Esophagus muscularis mucosa (tissue), 4 donors: ENCODE results near the gene GNS. TPM values are rescaled to one million over a fixed set of nuclear protein-coding genes. Genes with fewer than 3 reads are reported as not detected.

Experiments used
- DNase-seq: peaks from one replicate; pipeline ENCODE4 v3.0.0-alpha.2; 2017; ENCODE audit errors: extremely low spot score
- H3K27ac ChIP-seq, 4 donors: fragments of 200-600 bp; sonication (generic); replicated peaks in 1 of 4; 1 replicate in 3 of 4; 2 replicates in 1 of 4; pipeline ENCODE4 v1.5.1; 2016 to 2019; ENCODE audit warnings: mild to moderate bottlenecking in 1 of 4
- H3K27me3 ChIP-seq, 4 donors: fragments of 200-600 bp; sonication (generic); one replicate each; pipeline versions ENCODE4 v1.5.1 to v1.6.0; 2016 to 2019
- H3K36me3 ChIP-seq, 4 donors: fragments of 200-600 bp; sonication (generic); one replicate each; pipeline ENCODE4 v1.5.1; 2016 to 2019
- H3K4me1 ChIP-seq, 4 donors: fragments of 200-600 bp; sonication (generic); one replicate each; pipeline ENCODE4 v1.5.1; 2016 to 2019
- H3K4me3 ChIP-seq, 4 donors: fragments of 200-600 bp; sonication (generic); 1 replicate in 2 of 4; 2 replicates in 2 of 4; pipeline ENCODE4 v1.5.1; 2016 to 2019; ENCODE audit warnings: mild to moderate bottlenecking in 4 of 4, moderate library complexity in 1 of 4
- H3K9me3 ChIP-seq, 4 donors: fragments of 200-600 bp; sonication (generic); 1 replicate in 3 of 4; 2 replicates in 1 of 4; pipeline ENCODE4 v1.5.1; 2016 to 2019
- EP300 ChIP-seq: sonication (generic); formaldehyde crosslinking; IDR thresholded peaks from one replicate; pipeline ENCODE4 v1.6.1; 2017; ENCODE audit warnings: antibody characterized with exemption
- POLR2A ChIP-seq: fragments of 450-650 bp; IDR thresholded peaks from one replicate; pipeline ENCODE4 v1.6.1; 2017; ENCODE audit warnings: antibody characterized with exemption, moderate library complexity, mild to moderate bottlenecking, low read depth
- POLR2AphosphoS5 ChIP-seq, 2 donors: sonication (generic); formaldehyde crosslinking; IDR thresholded peaks; one replicate each; pipeline ENCODE4 v1.6.1; 2017; ENCODE audit warnings: antibody characterized with exemption in 2 of 2
- WGBS: methylation state at CpG from one replicate; pipeline ENCODE4 v1.1.5; 2018; 5-methylcytosine and 5-hydroxymethylcytosine counted together
- intact Hi-C: fragments of 100-400 bp; cut with DNase I; formaldehyde crosslinking; loops from one replicate; pipeline ENCODE4 v1.15.1; 2023
- total RNA-seq, 4 donors: library from RNA; depleted of rRNA; stranded (reverse); fragments of >200 nt; gene quantifications; one replicate each; pipeline versions ENCODE4 v1.1.0 to v1.2.1, GENCODE V29; 2016
- TF ChIP-seq, protein P1 (sequence below), 3 experiments: fragments of 200-600 bp in 2 of 3; fragments of 450-650 bp in 1 of 3; sonication (generic) in 2 of 3; IDR thresholded peaks; one replicate each; pipeline ENCODE4 v1.5.1; 2017 to 2019; ENCODE audit warnings: antibody characterized with exemption in 3 of 3, mild to moderate bottlenecking in 2 of 3, moderate library complexity in 1 of 3

Gene GNS
- total RNA-seq, 4 donors from 2014 or later = 71.0 to 92.9 (median 89.9) TPM

DNA sequence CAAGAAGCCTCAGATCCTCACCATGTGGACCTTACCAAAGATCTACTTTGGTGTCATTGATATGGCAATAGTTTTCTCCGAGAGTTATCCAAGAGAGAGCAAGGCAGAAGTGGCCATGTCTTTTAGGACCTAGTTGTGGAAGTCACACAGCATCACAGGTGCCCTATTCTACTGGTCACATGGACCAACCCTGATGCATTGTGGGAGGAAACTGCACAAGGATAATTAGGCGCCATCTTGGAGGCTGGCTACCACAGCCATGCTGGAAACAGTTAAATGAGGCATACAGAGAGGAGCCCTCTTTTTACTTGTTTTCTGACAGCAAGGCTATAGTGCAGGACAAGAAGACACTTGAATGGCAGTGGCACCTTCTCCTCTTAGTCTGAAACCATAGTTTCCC is 49.8 kb downstream of the GNS start:
- no peak overlapping the region for H3K4me3 ChIP-seq
- peaks cover 6 to 23% (median 9%) of the 10 kb centered on the region in 4 donors for H3K36me3 ChIP-seq
- H3K27ac ChIP-seq = no peak overlapping the region
- no peaks in the 10 kb centered on the region for H3K27me3 ChIP-seq
- intact Hi-C loops = no loop called here
- no peaks in the 10 kb centered on the region for H3K9me3 ChIP-seq
- H3K4me1 ChIP-seq = peaks cover 3 to 12% (median 10%) of the 10 kb centered on the region in 4 donors
- no peak for TF ChIP-seq POLR2AphosphoS5 (IDR thresholded peaks at IDR 0.05)
- no peak for TF ChIP-seq POLR2A
- no peak for TF ChIP-seq EP300
- TF ChIP-seq, protein P1, sequence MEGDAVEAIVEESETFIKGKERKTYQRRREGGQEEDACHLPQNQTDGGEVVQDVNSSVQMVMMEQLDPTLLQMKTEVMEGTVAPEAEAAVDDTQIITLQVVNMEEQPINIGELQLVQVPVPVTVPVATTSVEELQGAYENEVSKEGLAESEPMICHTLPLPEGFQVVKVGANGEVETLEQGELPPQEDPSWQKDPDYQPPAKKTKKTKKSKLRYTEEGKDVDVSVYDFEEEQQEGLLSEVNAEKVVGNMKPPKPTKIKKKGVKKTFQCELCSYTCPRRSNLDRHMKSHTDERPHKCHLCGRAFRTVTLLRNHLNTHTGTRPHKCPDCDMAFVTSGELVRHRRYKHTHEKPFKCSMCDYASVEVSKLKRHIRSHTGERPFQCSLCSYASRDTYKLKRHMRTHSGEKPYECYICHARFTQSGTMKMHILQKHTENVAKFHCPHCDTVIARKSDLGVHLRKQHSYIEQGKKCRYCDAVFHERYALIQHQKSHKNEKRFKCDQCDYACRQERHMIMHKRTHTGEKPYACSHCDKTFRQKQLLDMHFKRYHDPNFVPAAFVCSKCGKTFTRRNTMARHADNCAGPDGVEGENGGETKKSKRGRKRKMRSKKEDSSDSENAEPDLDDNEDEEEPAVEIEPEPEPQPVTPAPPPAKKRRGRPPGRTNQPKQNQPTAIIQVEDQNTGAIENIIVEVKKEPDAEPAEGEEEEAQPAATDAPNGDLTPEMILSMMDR (IDR thresholded peaks at IDR 0.05) = no peak
- 95% methylated on average over 2 of the region's 2 CpGs for WGBS
- no peak for DNase-seq

DNA sequence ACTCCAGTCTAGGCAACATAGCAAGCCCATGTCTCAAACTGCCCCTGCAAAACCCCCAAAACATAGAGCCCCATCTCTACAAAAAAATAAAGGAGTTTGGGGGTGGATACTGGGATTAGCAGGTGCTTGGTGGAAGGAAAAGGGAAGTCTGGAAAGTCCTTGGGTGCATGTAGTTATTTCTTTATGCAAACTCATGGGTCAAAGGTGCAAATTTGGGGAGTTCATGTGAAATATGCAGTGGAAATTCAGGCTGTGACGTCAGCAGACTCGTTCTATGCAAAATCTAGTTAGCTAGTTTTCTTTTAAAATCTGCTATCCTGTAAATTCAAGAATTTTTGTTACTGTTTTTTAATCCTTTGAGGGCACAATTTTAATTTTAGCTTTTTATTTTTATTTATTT is 51.3 kb downstream of the GNS start:
- 89% methylated on average over 2 of the region's 2 CpGs for WGBS
- H3K9me3 ChIP-seq = no peaks in the 10 kb centered on the region
- H3K4me3 ChIP-seq = no peak overlapping the region
- DNase-seq = no peak
- TF ChIP-seq POLR2AphosphoS5 (IDR thresholded peaks at IDR 0.05) = no peak
- no peak overlapping the region for H3K27ac ChIP-seq
- no peaks in the 10 kb centered on the region for H3K27me3 ChIP-seq
- peaks cover 3 to 12% (median 10%) of the 10 kb centered on the region in 4 donors for H3K4me1 ChIP-seq
- intact Hi-C loops = no loop called here
- peaks cover 0 to 11% (median 3%) of the 10 kb centered on the region in 4 donors for H3K36me3 ChIP-seq

DNA sequence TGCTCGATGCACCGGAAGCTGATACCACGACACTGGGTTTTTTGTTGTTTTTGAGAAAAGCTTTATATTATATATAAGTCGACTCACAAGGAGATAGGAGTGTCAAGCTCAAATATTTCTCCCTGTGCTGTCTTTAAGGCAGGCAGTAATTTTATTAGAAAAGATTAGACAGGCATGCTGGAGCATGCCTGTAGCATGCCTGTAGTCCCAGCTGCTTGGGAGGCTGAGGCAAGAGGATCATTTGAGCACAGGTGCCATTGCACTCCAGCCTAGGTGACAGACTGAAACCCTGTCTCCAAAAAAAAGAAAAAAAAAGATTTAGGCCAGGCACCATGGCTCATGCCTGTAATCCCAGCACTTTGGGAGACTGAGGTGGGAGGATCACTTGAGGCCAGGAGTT is 51.8 kb downstream of the GNS start:
- Histone ChIP-seq H3K4me3 (no peak overlapping the region), H3K27me3 (no peaks in the 10 kb centered on the region), H3K27ac (no peak overlapping the region), H3K4me1 (peaks cover 3 to 12% (median 10%) of the 10 kb centered on the region in 4 donors), H3K36me3 (peaks cover 0 to 6% (median under 1%) of the 10 kb centered on the region in 4 donors), H3K9me3 (no peaks in the 10 kb centered on the region)
- WGBS = 77% methylated on average over 4 of the region's 4 CpGs
- no peak for TF ChIP-seq POLR2AphosphoS5 (IDR thresholded peaks at IDR 0.05)
- no peak for DNase-seq
- intact Hi-C loops = no loop called here

DNA sequence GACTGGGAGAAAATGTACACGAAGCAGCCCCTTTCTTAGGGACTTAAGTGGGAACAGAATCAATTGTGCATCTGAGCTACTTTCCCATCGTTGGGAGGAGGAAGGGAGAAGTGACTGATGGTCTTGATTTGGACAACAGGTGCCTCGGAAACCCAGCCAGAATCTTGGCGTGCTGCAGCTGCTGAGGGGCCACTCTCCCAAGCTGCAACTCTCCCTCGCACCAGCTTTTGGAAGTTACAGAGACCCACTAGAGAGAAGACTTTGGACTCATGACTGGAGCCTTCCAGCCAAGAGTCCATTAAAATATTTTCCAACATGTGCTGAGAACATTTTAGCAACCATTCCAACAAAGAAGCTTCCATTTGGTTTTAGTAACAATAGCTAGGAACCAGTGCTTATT is 52.3 kb downstream of the GNS start:
- WGBS = 59% methylated on average over 5 of the region's 5 CpGs
- peaks cover 3 to 12% (median 10%) of the 10 kb centered on the region in 4 donors for H3K4me1 ChIP-seq
- H3K9me3 ChIP-seq = no peaks in the 10 kb centered on the region
- peaks cover 0 to under 1% (median 0%) of the 10 kb centered on the region in 4 donors for H3K36me3 ChIP-seq
- no peak for DNase-seq
- intact Hi-C loops = no loop called here
- H3K27me3 ChIP-seq = no peaks in the 10 kb centered on the region
- no peak overlapping the region for H3K4me3 ChIP-seq
- TF ChIP-seq POLR2A = no peak
- TF ChIP-seq EP300 = no peak
- TF ChIP-seq, protein P1 (IDR thresholded peaks at IDR 0.05) = no peak
- TF ChIP-seq POLR2AphosphoS5 (IDR thresholded peaks at IDR 0.05) = no peak
- H3K27ac ChIP-seq = no peak overlapping the region

DNA sequence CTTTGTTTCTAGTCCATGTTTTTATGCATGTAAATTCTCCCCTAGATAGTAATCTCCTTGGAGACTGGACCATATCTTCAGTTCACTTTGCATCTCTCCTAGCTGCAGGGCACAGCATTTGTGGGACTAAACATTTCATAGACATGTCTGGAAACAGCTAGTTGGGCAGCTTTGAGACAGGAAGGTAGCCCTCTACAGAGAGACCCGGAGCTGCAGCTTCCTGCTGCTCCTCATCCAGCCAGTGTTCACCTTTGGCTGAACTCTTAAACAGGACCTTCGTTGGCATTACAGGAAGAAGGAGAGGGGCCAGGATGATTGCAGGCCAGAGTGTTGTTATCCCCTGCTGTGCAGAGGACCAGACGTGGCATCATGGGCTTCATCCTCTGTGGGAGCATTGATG is 52.9 kb downstream of the GNS start:
- no peak for DNase-seq
- TF ChIP-seq EP300 (no peak), POLR2A (no peak), POLR2AphosphoS5 (IDR thresholded peaks at IDR 0.05) (no peak)
- TF ChIP-seq, protein P1 (IDR thresholded peaks at IDR 0.05) = no peak
- WGBS = 32% methylated on average over 3 of the region's 3 CpGs
- Histone ChIP-seq H3K27me3 (no peaks in the 10 kb centered on the region), H3K27ac (no peak overlapping the region), H3K4me3 (no peak overlapping the region), H3K4me1 (peaks cover 3 to 16% (median 10%) of the 10 kb centered on the region in 4 donors), H3K9me3 (no peaks in the 10 kb centered on the region), H3K36me3 (no peaks in the 10 kb centered on the region)
- intact Hi-C loops = no loop called here

DNA sequence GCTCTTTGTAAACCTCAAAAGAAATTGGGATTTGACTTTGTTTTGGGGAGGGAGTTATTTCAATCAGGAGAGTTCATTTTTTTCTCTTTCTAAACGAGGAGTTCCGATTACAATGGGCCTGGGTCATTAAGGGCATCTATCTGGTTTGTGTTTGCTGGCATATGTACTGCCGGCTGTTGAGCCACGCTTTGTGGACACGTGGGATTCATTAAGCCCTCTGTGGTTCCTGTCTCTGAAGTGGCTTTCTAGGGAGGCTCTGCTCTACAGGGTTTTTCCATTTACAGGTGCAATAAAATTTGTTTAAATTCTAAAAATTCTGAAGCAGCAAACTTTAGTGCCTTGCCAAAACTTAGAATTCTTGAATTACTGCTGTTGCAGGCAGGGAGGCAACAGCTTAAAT is 57.9 kb downstream of the GNS start:
- WGBS = 66% methylated on average over 5 of the region's 5 CpGs
- intact Hi-C loops = no loop called here
- Histone ChIP-seq H3K4me1 (peaks cover 5 to 24% (median 13%) of the 10 kb centered on the region in 4 donors), H3K27me3 (no peaks in the 10 kb centered on the region), H3K27ac (no peak overlapping the region), H3K4me3 (no peak overlapping the region), H3K9me3 (no peaks in the 10 kb centered on the region), H3K36me3 (peaks cover 7 to 13% (median 8%) of the 10 kb centered on the region in 4 donors)
- TF ChIP-seq, protein P1 (IDR thresholded peaks at IDR 0.05) = no peak
- no peak for TF ChIP-seq POLR2A
- TF ChIP-seq POLR2AphosphoS5 (IDR thresholded peaks at IDR 0.05) = no peak
- TF ChIP-seq EP300 = no peak
- no peak for DNase-seq
